Body of pancreas (tissue), 4 donors: ENCODE measurements around the gene LRRC15.

Experiments
- CTCF ChIP-seq, 7 experiments: fragments of 450-650 bp in 4 of 7; fragments of 200-600 bp in 3 of 7; sonication (generic) in 3 of 7; IDR thresholded peaks; one replicate each; pipeline ENCODE4 v1.5.1; 2016 to 2019; ENCODE audit warnings: antibody characterized with exemption in 7 of 7
- POLR2A ChIP-seq, 3 donors: fragments of 450-650 bp; IDR thresholded peaks; one replicate each; pipeline ENCODE4 v1.6.1; 2016; ENCODE audit warnings: antibody characterized with exemption in 3 of 3, mild to moderate bottlenecking in 2 of 3

GRCh38 chr3:194321693-194322640 is 47.6 kb downstream of the LRRC15 start:
- TF ChIP-seq CTCF (IDR thresholded peaks at IDR 0.05): no peak
- no peak for TF ChIP-seq POLR2A (IDR thresholded peaks at IDR 0.05)
